Measurements from ENCODE around the gene PCBP1.
A peak's percentile ranks its signal among the peaks of the same experiment; 100 is the strongest.
"Not testable (repeated sequence)": the region's sequence is repeated elsewhere in the genome, so short reads cannot be mapped to it uniquely, and the experiment has no call there.

Gene PCBP1

DNA sequence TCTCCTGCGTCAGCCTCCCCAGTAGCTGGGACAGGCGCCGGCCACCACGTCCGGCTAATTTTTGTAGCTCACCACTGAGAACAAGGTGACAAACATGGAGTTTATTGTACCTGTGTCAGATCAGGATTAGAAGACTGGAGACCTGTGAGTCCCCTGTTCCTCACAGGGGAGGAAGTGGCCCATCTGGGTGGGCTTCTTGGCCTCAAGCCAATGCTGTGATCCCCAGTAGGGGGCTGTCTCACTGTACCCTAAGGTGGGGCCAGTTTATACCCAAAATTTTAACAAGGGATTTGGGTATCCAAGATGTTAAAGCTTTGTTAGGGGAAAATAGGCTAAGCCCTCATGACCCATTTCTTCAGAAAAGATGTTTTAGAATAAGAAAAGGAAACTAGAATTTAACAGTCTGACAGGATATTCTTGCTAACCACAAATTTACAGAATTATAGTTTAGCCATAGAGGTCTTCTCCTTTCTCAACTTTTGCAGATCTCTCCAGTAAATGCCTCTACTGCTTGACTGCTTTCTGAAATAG, 16.3 kb downstream of the PCBP1 start:
- Histone ChIP-seq H3K36me3 (no peaks in the 10 kb centered on the region), H3K4me1 (ENCODE audit: control insufficient read depth in 1 of 2, insufficient read depth in 1 of 2, low read depth in 1 of 2, low read length in 1 of 2) (peaks cover 32 to 33% of the 10 kb centered on the region in 2 experiments), H3K27ac (peak overlapping the region; percentile 57), H3K4me3 (ENCODE audit: low read depth in 1 of 2, low read length in 1 of 2) (no peak overlapping the region), H3K9me3 (no peaks in the 10 kb centered on the region), H3K27me3 (no peaks in the 10 kb centered on the region)
- TF ChIP-seq, protein P1, sequence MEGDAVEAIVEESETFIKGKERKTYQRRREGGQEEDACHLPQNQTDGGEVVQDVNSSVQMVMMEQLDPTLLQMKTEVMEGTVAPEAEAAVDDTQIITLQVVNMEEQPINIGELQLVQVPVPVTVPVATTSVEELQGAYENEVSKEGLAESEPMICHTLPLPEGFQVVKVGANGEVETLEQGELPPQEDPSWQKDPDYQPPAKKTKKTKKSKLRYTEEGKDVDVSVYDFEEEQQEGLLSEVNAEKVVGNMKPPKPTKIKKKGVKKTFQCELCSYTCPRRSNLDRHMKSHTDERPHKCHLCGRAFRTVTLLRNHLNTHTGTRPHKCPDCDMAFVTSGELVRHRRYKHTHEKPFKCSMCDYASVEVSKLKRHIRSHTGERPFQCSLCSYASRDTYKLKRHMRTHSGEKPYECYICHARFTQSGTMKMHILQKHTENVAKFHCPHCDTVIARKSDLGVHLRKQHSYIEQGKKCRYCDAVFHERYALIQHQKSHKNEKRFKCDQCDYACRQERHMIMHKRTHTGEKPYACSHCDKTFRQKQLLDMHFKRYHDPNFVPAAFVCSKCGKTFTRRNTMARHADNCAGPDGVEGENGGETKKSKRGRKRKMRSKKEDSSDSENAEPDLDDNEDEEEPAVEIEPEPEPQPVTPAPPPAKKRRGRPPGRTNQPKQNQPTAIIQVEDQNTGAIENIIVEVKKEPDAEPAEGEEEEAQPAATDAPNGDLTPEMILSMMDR (IDR thresholded peaks at IDR 0.05): no peak

DNA sequence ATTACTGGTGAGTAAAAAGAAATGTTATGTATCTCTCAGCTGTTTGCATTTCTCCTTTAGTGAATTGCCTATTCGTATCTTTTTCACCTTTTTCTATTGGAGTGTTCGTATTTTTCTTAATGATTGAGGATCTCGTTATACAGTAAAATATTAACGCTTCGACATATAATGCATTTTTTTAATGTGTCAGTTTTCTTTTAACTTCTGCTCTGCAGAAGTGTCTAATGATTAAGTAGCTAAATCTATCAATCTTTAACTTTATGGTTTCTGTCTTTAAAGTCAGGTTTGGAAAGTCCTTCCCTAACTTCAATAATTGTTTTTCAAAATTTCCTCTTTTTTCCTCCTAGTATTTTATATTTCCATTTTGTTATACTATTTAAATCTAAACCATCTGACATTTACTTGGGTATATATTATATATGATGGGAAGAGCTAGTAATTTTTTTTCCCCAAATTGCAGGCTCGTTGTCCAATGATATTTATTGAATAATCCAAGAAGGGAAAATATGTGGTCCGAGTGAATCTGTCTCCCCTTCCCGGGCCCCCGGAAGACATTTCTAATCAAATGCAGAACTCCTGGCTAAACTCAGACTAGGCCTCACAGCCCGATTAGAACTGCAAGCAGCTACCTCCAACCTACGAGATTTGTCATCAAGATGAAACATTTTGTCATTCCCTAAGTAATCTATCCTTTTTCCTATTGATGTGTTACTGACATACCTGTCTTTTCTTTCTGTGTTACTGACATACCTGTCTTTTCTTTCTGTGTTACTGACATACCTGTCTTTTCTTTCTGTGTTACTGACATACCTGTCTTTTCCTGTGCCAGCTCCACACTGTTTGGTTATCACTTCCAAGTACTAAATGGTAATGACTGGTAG, 17.2 kb downstream of the PCBP1 start:
- Histone ChIP-seq H3K27me3 (no peaks in the 10 kb centered on the region), H3K9me3 (no peaks in the 10 kb centered on the region), H3K36me3 (no peaks in the 10 kb centered on the region), H3K27ac (peak overlapping the region; percentile 57), H3K4me3 (ENCODE audit: low read depth in 1 of 2, low read length in 1 of 2) (no peak overlapping the region), H3K4me1 (ENCODE audit: control insufficient read depth in 1 of 2, insufficient read depth in 1 of 2, low read depth in 1 of 2, low read length in 1 of 2) (peaks cover 37 to 40% of the 10 kb centered on the region in 2 experiments)
- TF ChIP-seq, protein P1 (IDR thresholded peaks at IDR 0.05): no peak

DNA sequence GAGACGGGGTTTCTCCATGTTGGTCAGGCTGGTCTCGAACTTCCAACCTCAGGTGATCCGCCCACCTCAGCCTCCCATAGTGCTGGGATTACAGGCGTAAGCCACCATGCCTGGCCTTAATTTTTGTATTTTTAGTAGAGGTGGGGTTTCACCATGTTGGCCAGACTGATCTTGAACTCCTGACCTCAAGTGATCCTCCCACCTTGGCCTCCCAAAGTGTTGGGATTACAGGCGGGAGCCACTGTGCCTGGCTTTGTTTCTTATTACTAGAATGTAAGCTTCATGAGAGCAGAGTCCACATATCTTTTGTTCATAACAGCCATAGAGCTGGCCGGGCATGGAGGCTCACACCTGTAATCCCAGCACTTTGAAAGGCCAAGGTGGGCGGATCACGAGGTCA, 18.9 kb downstream of the PCBP1 start:
- H3K4me1 ChIP-seq (ENCODE audit: control insufficient read depth in 1 of 2, insufficient read depth in 1 of 2, low read depth in 1 of 2, low read length in 1 of 2): peaks cover 49 to 51% of the 10 kb centered on the region in 2 experiments
- H3K36me3 ChIP-seq: not testable (repeated sequence)

DNA sequence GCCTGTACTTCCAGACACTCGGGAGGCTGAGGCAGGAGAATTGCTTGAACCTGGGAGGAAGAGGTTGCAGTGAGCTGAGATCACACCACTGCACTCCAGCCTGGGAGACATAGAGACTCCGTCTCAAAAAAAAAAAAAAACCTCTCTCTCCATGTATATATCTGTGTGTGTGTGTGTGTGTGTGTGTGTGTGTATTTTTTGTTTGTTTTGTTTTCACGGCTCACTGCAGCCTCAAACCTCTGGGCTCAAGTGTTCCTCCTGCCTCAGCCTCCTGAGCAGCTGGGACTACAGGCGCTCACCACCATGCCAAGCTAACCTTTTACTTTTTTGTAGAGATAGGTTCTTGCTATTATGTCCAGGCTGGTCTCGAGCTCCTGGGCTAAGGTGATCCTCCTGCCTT, 23.1 kb downstream of the PCBP1 start:
- Histone ChIP-seq H3K4me1 (ENCODE audit: control insufficient read depth in 1 of 2, insufficient read depth in 1 of 2, low read depth in 1 of 2, low read length in 1 of 2) (peaks cover 43 to 48% of the 10 kb centered on the region in 2 experiments), H3K27ac (peak overlapping the region; percentile 95)
- not testable (repeated sequence) for H3K36me3 ChIP-seq; H3K9me3 ChIP-seq; H3K27me3 ChIP-seq; H3K4me3 ChIP-seq (ENCODE audit: low read depth in 1 of 2, low read length in 1 of 2)

More for the DNA sequence above, 18.9 kb downstream of the PCBP1 start:
- not testable (repeated sequence) for H3K4me3 ChIP-seq (ENCODE audit: low read depth in 1 of 2, low read length in 1 of 2); H3K27me3 ChIP-seq; H3K27ac ChIP-seq; H3K9me3 ChIP-seq

DNA sequence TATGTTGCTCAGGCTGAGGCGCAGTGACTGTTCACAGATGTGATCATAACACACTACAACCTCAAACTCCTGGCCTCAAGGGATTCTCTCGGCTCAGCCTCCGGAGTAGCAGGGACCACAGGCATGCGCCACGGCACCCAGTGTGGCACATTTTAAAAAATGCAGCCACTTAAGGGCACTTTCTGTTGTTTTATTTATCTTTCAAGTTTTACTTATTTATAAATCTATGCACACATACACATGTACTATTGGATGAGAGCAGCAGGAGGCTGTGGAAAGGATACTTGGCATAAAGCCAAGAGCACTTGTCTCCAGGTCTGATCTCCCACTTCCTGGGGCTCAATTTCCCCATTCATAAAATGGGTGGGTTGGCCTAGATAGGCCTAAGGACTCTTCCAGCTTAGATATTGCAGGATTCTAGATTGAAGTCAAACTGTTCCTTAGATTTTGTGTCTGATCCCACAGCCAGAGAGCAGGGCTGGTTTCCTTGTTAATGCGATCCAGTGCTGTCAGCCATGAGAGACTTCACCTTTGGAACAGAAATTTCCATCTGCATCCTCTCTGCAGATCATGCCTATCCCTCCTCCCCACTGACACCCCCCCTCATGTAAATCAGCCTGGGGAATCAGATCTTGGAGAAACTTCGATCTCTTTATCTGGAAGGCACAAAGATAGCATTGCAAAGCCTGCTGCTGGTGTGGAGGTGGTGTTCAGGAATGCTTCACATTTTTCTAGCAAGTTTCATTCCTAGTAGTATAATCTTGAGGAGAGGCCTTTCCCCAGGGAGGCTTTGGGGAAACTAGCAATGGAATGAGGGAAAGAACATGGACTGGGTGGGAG, 24.7 kb downstream of the PCBP1 start:
- Histone ChIP-seq H3K36me3 (no peaks in the 10 kb centered on the region), H3K4me3 (ENCODE audit: low read depth in 1 of 2, low read length in 1 of 2) (peak overlapping the region in 1 of 2 experiments; percentile 31), H3K27me3 (no peaks in the 10 kb centered on the region), H3K4me1 (ENCODE audit: control insufficient read depth in 1 of 2, insufficient read depth in 1 of 2, low read depth in 1 of 2, low read length in 1 of 2) (peaks cover 43 to 56% of the 10 kb centered on the region in 2 experiments), H3K27ac (peak overlapping the region; percentile 95), H3K9me3 (no peaks in the 10 kb centered on the region)
- TF ChIP-seq, protein P1 (IDR thresholded peaks at IDR 0.05): no peak

DNA sequence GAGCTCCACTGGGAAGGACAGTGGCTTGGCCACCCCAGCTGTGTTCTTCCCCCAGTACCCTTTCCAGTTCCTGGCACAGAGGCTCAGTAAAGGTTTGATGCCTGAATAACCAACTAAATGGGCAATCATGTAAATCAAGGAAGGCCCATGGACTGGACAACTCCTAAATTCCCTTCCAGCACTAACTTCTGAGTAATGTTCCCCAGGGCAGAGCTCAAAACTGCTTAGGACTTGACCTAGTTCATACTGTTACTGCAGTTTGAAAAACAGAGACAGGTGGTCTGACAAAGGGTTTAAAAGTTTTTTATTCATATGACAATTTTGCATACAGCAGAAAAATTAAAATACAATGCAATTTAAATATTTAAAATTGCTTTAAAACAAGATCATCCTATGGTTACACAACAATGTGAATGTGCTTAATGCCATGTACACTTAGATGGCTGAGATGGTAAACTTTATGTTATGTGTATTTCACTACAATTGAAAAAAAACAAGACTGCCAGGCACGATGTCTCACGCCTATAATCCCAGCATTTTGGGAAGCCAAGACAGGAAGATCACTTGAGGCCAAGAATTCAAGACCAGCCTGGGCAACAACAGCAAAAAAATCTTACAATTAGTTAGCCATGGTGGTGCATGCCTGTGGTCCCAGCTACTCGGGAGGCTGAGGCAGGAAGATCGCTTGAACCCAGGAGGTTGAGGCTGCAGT, 26.2 kb downstream of the PCBP1 start:
- no peaks in the 10 kb centered on the region for H3K36me3 ChIP-seq
- H3K4me1 ChIP-seq (ENCODE audit: control insufficient read depth in 1 of 2, insufficient read depth in 1 of 2, low read depth in 1 of 2, low read length in 1 of 2): peaks cover 27 to 42% of the 10 kb centered on the region in 2 experiments
- TF ChIP-seq, protein P1 (IDR thresholded peaks at IDR 0.05): no peak
- H3K27ac ChIP-seq: peak overlapping the region; percentile 24
- no peak overlapping the region for H3K4me3 ChIP-seq (ENCODE audit: low read depth in 1 of 2, low read length in 1 of 2)
- H3K9me3 ChIP-seq: no peaks in the 10 kb centered on the region
- H3K27me3 ChIP-seq: no peaks in the 10 kb centered on the region

All from neutrophil (primary cell).